HL-60 (cell line): Measurements from ENCODE around the gene TPM1.

Experiments
- DNase-seq, 2 experiments: peaks; one replicate each; pipeline ENCODE4 v3.0.0-alpha.2; 2010 to 2020; ENCODE audit warnings: low read depth in 1 of 2, low spot score in 1 of 2
- H3K27ac ChIP-seq: fragments of 250-450 bp; sonication (Bioruptor Pico); replicated peaks from 2 replicates; pipeline ENCODE4 v1.5.1; 2020; ENCODE audit warnings: mild to moderate bottlenecking, moderate library complexity
- H3K27me3 ChIP-seq: fragments of 250-450 bp; sonication (Bioruptor Pico); 2 replicates; pipeline ENCODE4 v1.5.1; 2021; ENCODE audit warnings: mild to moderate bottlenecking, moderate library complexity; ENCODE audit not compliant: insufficient read depth, poor library complexity, severe bottlenecking
- H3K4me3 ChIP-seq: replicated peaks from 2 replicates; pipeline ENCODE4 v1.5.1; 2011; ENCODE audit warnings: mild to moderate bottlenecking, control low read depth, low read length; ENCODE audit not compliant: insufficient read depth
- GABPA ChIP-seq: IDR thresholded peaks from 2 replicates; pipeline ENCODE4 v1.6.1; 2012; ENCODE audit warnings: low read depth
- POLR2AphosphoS5 ChIP-seq: IDR thresholded peaks from 2 replicates; pipeline ENCODE4 v1.6.1; 2012; ENCODE audit warnings: low read depth
- REST ChIP-seq: IDR thresholded peaks from 2 replicates; pipeline ENCODE4 v1.6.1; 2012; ENCODE audit warnings: low read depth; ENCODE audit not compliant: insufficient replicate concordance
- SPI1 ChIP-seq: IDR thresholded peaks from 2 replicates; pipeline ENCODE4 v1.6.1; 2012; ENCODE audit warnings: low read depth, mild to moderate bottlenecking, borderline replicate concordance
- TF ChIP-seq, protein P1 (sequence below): IDR thresholded peaks from one replicate; pipeline ENCODE4 v1.5.1; 2011; ENCODE audit warnings: low read length, control low read depth, inconsistent platforms; ENCODE audit not compliant: insufficient read depth

Gene TPM1

DNA sequence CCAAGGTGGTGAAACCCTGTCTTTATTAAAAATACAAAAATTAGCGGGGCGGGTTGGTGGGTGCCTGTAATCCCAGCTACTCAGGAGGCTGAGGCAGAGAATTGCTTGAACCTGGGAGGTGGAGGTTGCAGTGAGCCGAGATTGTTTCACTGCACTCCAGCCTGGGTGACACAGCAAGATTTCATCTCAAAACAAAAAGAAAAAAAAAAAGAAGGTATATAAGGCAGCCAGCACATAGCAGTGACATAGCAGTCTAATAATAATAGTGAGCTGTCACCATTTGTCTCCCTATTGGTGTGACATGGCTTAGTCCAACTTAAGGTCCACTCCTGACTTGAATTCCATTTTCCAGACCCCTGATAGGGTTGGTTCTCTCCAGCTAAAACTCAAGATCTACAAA lies 70.3 kb downstream of the TPM1 start:
- no peak for TF ChIP-seq POLR2AphosphoS5
- TF ChIP-seq SPI1: no peak
- TF ChIP-seq, protein P1, sequence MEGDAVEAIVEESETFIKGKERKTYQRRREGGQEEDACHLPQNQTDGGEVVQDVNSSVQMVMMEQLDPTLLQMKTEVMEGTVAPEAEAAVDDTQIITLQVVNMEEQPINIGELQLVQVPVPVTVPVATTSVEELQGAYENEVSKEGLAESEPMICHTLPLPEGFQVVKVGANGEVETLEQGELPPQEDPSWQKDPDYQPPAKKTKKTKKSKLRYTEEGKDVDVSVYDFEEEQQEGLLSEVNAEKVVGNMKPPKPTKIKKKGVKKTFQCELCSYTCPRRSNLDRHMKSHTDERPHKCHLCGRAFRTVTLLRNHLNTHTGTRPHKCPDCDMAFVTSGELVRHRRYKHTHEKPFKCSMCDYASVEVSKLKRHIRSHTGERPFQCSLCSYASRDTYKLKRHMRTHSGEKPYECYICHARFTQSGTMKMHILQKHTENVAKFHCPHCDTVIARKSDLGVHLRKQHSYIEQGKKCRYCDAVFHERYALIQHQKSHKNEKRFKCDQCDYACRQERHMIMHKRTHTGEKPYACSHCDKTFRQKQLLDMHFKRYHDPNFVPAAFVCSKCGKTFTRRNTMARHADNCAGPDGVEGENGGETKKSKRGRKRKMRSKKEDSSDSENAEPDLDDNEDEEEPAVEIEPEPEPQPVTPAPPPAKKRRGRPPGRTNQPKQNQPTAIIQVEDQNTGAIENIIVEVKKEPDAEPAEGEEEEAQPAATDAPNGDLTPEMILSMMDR: no peak
- no peak for TF ChIP-seq GABPA
- TF ChIP-seq REST: no peak
- no peak overlapping the region for H3K27ac ChIP-seq
- H3K27me3 ChIP-seq: no peaks in the 10 kb centered on the region
- H3K4me3 ChIP-seq: no peak overlapping the region
- DNase-seq: no peak

DNA sequence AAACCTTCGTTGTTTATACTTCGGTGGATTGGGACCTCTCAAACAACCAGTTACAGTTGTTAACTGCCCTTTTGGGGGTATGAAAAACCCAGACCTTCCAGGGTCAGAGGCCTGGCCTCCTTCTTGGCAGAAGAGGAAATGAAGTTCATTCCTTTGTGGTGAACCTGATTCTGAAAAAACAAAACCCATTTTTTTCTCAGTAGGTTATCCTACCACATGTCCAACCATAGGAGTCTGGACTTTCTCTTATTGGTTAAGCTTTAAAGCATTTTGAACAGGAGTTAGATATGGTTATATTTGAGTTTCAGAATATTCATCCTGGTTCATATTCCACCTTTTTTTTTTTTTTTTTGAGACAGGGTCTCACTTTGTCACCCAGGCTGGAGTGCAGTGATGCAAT lies 71.9 kb downstream of the TPM1 start:
- H3K27ac ChIP-seq: no peak overlapping the region
- H3K4me3 ChIP-seq: no peak overlapping the region
- no peak for DNase-seq
- H3K27me3 ChIP-seq: no peaks in the 10 kb centered on the region
- TF ChIP-seq, protein P1: no peak
- TF ChIP-seq GABPA (no peak), SPI1 (no peak), POLR2AphosphoS5 (no peak), REST (no peak)
